ENCODE data around the gene C22orf39. TPM values are rescaled to one million over a fixed set of nuclear protein-coding genes. Genes with fewer than 3 reads are reported as not detected.

The C22orf39 gene
- polyA plus RNA-seq, 1 donor = 41.1 TPM

GRCh38 chr22:19478045-19478900 lies 30.8 kb upstream of the C22orf39 start:
- DNase-seq = no peak

DNA sequence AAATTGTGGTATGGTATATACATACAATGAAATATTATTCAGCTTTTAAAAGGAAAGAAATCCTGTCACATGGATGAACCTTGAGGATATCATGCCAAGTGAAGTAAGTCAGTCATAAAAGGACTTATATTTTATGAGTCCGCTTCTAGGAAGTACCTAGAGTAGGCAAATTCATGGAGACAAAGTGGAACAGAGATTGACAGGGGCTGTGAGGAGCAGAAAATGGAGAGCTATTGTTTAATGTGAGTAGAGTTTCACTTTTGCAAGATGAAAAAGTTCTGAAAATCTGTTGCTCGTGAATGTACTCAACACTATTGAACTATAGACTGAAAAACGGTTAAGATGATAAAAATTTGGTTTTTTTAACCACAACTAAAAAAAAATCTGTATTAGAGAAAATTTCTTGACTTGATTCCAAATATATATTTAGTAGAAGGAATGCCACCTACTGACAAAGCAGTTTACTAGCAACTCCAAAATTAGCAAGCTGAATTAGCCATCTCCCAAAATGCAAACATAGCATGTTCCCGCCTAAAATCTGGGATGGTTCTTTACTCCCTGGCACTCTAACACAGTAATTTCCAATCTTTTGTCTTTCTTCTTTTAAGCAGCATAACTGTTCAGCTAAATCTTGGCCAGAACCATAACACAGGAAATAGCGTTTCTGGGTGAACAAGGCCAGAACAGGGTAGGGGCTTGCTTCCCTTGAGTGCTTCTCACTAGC lies 30.0 kb upstream of the C22orf39 start:
- no peak for DNase-seq

GRCh38 chr22:19476023-19476422 lies 28.5 kb upstream of the C22orf39 start:
- no peak for DNase-seq

GRCh38 chr22:19473578-19473977 lies 26.1 kb upstream of the C22orf39 start:
- DNase-seq = no peak

DNA sequence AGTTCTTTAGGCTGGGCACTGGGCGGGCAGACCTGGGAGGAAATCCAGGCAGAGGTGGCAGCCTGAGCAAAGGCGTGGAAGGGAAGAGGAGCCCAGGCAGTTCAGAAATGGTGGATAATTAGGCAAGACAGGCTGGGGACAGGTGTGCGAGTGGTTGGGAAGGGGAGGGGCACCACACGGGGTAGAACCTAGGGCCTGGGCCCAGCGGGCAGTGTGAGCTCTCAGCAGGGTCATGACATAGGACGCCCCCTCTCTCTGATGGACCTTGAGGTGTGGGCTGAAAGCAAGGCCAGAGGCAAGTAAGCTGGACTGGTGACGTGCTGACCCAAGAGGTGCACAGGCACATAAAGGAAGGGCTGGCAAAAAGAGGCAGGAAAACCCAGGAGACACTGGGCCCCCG lies 24.7 kb upstream of the C22orf39 start:
- no peak for DNase-seq

DNA sequence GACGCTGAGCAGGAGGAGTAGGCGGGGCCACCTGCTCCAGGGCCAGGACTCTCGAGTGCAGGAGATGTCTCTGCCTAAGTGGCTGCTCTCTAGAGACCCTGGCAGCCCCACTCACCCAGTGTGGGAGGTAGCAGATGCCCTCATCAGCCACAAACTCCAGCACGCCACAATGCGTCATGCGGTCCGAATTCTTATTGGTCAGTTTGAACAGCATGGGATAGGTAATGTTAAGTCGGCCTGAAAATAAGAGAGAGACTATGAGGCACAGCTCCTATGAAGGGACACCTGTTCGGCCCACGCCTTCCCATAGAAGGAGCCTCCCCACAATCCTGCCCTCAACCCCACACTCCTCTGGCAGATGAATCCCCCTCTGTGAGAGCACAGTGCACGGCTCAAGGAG lies 24.1 kb upstream of the C22orf39 start:
- DNase-seq = no peak

- DNase-seq = no peak
These were observed 22.5 kb upstream of the C22orf39 start for GRCh38 chr22:19470010-19470409.

GRCh38 chr22:19469421-19469820 lies 21.9 kb upstream of the C22orf39 start:
- DNase-seq = no peak

- no peak for DNase-seq
These were observed 20.4 kb upstream of the C22orf39 start for GRCh38 chr22:19467912-19468311.

GRCh38 chr22:19466848-19467752 lies 19.6 kb upstream of the C22orf39 start:
- no peak for DNase-seq

DNA sequence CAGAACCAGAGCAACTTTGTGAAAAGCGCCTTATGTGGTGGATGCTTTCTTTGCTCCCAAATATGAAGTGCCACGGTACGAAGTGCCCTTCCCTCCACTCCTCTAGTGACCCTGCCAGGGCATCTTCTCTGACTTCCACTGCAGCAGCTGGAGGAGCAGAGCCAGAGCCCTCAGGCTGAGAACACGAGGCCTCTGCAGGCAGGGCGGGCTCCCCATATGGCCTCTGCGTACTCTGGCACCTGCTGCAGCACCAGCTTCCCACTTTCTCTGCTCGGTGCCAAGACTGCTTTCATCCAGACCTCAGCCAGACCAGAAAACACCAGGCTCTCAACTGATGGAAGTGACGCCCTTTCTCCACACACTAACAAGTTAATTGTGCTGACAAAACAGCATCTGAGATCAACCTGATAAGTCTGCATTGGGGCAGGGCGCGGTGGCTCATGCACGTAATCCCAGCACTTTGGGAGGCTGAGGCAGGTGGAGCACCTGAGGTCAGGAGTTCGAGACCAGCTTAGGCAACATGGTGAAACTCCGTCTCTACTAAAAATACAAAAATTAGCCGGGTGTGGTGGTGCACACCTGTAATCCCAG lies 18.7 kb upstream of the C22orf39 start:
- no peak for DNase-seq

GRCh38 chr22:19464975-19465374 lies 17.5 kb upstream of the C22orf39 start:
- DNase-seq = no peak

GRCh38 chr22:19464546-19464945 lies 17.0 kb upstream of the C22orf39 start:
- DNase-seq = no peak

DNA sequence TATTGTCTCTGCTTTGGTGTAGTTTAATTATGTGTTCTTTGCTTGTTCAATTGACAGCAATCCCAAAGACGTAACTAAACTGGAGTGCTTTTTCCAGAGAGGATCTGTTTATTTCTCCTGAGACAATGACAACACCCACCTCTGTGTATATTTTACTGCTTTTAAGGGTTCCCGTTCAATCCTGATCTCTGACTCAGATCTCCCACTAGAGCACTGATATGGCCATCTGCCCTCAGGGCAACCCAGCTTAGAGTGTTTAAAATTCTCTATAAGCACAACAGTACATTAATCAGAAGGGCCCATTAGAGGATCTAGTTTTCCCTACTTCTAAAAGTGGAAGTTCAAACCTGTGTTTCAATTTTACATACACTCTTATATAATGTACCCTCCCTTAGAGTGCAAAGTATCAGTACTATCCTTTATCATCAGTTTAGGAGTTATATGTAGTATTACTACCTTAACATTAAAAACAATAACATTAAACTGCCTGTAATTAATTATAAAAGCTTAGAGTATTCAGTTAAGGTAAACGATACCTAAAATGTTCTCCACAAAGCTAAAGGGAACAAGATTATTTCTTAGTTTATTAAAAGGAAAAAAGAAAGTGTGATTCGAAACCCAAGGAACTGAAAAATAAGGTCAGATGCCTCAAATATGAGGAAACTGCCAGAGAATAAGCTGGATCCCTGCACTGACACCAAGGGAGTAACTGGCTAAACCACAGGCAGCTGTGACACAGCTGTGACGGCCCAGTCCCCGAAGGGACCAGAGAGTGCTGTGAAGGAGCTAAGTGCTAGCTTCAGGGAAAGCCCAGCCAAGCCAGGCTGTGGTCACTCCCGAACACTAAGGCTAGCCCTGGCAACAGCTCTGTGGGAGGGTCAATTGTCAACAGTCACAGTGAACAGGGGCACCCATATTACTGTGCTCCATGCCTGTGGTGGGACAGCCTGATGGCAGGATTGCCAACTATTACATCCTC lies 16.3 kb upstream of the C22orf39 start:
- no peak for DNase-seq

DNA sequence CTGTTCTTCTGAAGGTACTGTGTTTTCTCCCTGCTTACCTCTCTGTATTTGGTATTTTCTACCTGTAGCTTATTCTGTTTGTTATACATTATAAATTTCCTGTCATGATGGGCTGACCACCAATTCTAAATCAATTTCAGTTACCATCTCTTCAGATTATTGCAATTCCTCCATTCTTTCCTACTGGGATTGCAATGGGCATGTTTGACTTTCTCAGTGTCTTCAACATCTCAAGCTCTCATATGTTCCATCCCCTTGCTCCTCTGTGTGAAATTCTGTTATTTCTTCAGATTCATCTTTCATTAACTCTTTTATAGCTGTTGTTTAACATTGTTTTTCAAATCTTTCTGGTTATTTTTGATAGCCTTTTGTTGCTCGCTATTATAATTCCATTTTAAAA lies 15.5 kb upstream of the C22orf39 start:
- no peak for DNase-seq

- no peak for DNase-seq
These were observed 14.0 kb upstream of the C22orf39 start for GRCh38 chr22:19461506-19461905.

DNA sequence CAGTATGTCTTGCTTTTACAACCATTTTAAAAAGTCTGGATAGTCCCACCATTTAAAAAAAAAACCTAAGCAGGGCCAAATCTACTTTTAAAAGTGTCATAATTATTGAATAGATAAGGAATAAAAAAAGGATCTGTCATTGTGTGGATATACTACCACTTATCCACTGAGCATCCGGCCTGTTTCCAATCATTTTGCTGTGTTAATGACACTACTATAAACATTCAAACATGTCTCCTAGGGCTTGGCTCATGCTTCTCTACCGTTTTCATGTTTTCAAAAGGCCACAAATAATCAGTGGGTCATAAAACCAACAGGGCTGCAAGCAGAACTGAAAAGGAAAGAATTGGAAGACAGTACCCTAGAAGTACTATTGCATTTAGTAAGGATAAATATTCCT lies 12.5 kb upstream of the C22orf39 start:
- no peak for DNase-seq

DNA sequence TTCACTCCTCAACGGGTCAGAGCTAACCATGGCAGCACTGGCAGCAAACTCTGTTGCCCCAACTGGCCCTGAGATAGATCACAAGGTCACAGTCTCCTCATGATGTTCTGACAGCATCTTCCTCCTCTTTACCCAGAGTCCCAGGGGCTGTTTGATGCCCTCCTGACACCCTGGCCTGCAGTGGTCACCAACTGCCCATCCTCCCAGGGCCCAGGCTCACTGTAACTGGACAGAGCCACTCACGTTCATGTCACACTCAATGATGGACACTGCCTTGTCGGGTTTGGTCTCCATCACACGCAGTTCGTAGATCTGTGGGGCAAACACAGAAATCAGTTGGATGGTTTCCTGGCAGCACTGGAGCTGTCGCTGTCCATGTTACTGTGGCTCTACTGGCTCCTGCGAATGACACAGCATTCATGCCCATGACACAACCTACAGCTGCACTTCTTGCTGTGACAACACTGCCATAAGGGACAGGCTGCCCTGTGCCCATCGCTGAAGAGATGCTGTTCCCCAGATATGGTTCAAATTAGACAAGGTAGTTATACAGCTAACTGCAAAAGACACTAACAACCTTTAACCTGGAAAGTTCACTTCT lies 10.4 kb upstream of the C22orf39 start:
- no peak for DNase-seq

GRCh38 chr22:19456541-19456940 lies 9.0 kb upstream of the C22orf39 start:
- no peak for DNase-seq

All from left kidney (tissue), 2 donors.